ENCODE results near the gene ZNF580. TPM values are rescaled to one million over a fixed set of nuclear protein-coding genes. Genes with fewer than 3 reads are reported as not detected.

ZNF580 gene
- total RNA-seq, 1 donor: 6.5 TPM

- TF ChIP-seq CTCF (IDR thresholded peaks at IDR 0.05; ENCODE audit: extremely low read depth, low read depth, low read length): no peak
Observed at GRCh38 chr19:55624109-55625003, 16.4 kb upstream of the ZNF580 start, which contains the start of gene ZNF784. TSS of gene ZNF784 (minus strand) at chr19:55624566. CDS start at chr19:55624561, 5 bp downstream.

GRCh38 chr19:55625004-55625326 is 15.8 kb upstream of the ZNF580 start:
- peaks cover 4% of the 10 kb centered on the region for H3K4me1 ChIP-seq (ENCODE audit: insufficient read depth, low read length)

More at GRCh38 chr19:55624109-55625003, 16.4 kb upstream of the ZNF580 start, which contains the start of gene ZNF784:
- H3K27ac ChIP-seq (ENCODE audit: low read depth, low read length): peak within 1 kb of the TSS; percentile 78
- no peaks in the 10 kb centered on the region for H3K27me3 ChIP-seq (ENCODE audit: insufficient read depth, low read length)
- no peaks in the 10 kb centered on the region for H3K9me3 ChIP-seq (ENCODE audit: low read depth, low read length)
- DNase-seq (ENCODE audit: insufficient read length, low spot score, missing footprints): peak; percentile 99
- peaks cover 4% of the 10 kb centered on the region for H3K4me1 ChIP-seq (ENCODE audit: insufficient read depth, low read length)
- peak within 1 kb of the TSS; percentile 97 for H3K4me2 ChIP-seq (ENCODE audit: insufficient read depth, low read length)
- H3K79me2 ChIP-seq (ENCODE audit: insufficient read depth, low read length): peaks cover 4% of the 10 kb centered on the region
- peak within 1 kb of the TSS; percentile 85 for H3K4me3 ChIP-seq (ENCODE audit: insufficient read depth, low read length)
- H3K36me3 ChIP-seq (ENCODE audit: insufficient read depth, low read length): peaks cover 4% of the 10 kb centered on the region
- H2AFZ ChIP-seq (ENCODE audit: low read length): peak within 1 kb of the TSS; percentile 98
- peaks cover 7% of the 10 kb centered on the region for H4K20me1 ChIP-seq (ENCODE audit: insufficient read depth, low read length)

DNA sequence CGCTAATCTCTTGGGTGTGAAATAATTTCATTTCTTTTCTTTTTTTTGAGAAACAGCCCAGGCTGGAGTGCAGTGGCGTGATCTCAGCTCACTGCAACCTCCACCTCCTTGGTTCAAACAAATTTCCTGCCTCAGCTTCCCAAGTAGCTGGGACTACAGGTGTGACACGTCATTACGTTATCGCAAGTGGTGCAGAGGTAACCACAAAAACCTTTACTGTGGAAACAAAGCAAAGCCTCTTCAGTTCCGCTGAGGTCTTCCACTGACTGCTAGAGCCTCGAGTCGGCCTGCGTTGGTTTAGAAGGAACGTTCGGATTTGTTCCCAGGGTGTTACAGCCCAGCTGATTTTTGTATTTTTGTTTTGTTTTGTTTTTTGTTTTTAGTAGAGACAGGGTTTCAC is 14.5 kb upstream of the ZNF580 start:
- Histone ChIP-seq H4K20me1 (ENCODE audit: insufficient read depth, low read length) (peaks cover 5% of the 10 kb centered on the region), H3K4me2 (ENCODE audit: insufficient read depth, low read length) (no peak overlapping the region), H3K9me3 (ENCODE audit: low read depth, low read length) (no peaks in the 10 kb centered on the region), H3K79me2 (ENCODE audit: insufficient read depth, low read length) (peaks cover 4% of the 10 kb centered on the region), H3K27ac (ENCODE audit: low read depth, low read length) (no peak overlapping the region), H3K27me3 (ENCODE audit: insufficient read depth, low read length) (no peaks in the 10 kb centered on the region), H3K36me3 (ENCODE audit: insufficient read depth, low read length) (no peaks in the 10 kb centered on the region), H3K4me3 (ENCODE audit: insufficient read depth, low read length) (no peak overlapping the region), H3K4me1 (ENCODE audit: insufficient read depth, low read length) (peaks cover 4% of the 10 kb centered on the region), H2AFZ (ENCODE audit: low read length) (no peak overlapping the region)
- DNase-seq (ENCODE audit: insufficient read length, low spot score, missing footprints): no peak
- TF ChIP-seq CTCF (IDR thresholded peaks at IDR 0.05; ENCODE audit: extremely low read depth, low read depth, low read length): no peak

More at GRCh38 chr19:55625004-55625326, 15.8 kb upstream of the ZNF580 start:
- H3K79me2 ChIP-seq (ENCODE audit: insufficient read depth, low read length): peaks cover 4% of the 10 kb centered on the region
- H3K27ac ChIP-seq (ENCODE audit: low read depth, low read length): peak overlapping the region; percentile 78
- H4K20me1 ChIP-seq (ENCODE audit: insufficient read depth, low read length): peaks cover 7% of the 10 kb centered on the region
- peak overlapping the region; percentile 85 for H3K4me3 ChIP-seq (ENCODE audit: insufficient read depth, low read length)
- no peak for TF ChIP-seq CTCF (IDR thresholded peaks at IDR 0.05; ENCODE audit: extremely low read depth, low read depth, low read length)
- peak overlapping the region; percentile 97 for H3K4me2 ChIP-seq (ENCODE audit: insufficient read depth, low read length)
- peak; percentile 18 for DNase-seq (ENCODE audit: insufficient read length, low spot score, missing footprints)
- peak overlapping the region; percentile 98 for H2AFZ ChIP-seq (ENCODE audit: low read length)
- H3K9me3 ChIP-seq (ENCODE audit: low read depth, low read length): no peaks in the 10 kb centered on the region
- H3K27me3 ChIP-seq (ENCODE audit: insufficient read depth, low read length): no peaks in the 10 kb centered on the region
- H3K36me3 ChIP-seq (ENCODE audit: insufficient read depth, low read length): peaks cover 4% of the 10 kb centered on the region

DNA sequence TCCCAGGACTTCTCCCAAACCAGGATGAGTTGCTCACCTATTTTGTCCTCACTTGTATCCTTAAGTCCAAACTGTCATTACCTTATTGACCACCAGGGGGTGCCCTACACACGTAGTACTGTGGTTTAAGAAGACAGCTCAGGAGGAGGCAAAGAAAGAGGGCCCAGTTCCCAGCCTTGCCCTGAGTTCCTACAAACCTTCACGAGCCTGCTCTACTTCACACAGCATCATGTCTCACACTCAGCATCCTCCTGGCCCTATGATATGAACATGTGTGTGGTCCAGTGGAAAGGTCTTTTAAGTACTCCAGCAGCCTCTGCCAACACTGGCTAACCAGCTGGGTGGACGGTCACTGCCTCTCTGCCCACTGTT is 8.4 kb upstream of the ZNF580 start:
- H3K36me3 ChIP-seq (ENCODE audit: insufficient read depth, low read length): no peaks in the 10 kb centered on the region
- H3K27ac ChIP-seq (ENCODE audit: low read depth, low read length): no peak overlapping the region
- peaks cover 28% of the 10 kb centered on the region for H3K79me2 ChIP-seq (ENCODE audit: insufficient read depth, low read length)
- DNase-seq (ENCODE audit: insufficient read length, low spot score, missing footprints): peak; percentile 93
- H3K27me3 ChIP-seq (ENCODE audit: insufficient read depth, low read length): no peaks in the 10 kb centered on the region
- no peak overlapping the region for H3K4me2 ChIP-seq (ENCODE audit: insufficient read depth, low read length)
- TF ChIP-seq CTCF (IDR thresholded peaks at IDR 0.05; ENCODE audit: extremely low read depth, low read depth, low read length): peak; percentile 86
- H3K4me3 ChIP-seq (ENCODE audit: insufficient read depth, low read length): no peak overlapping the region
- H4K20me1 ChIP-seq (ENCODE audit: insufficient read depth, low read length): peaks cover 7% of the 10 kb centered on the region
- peak overlapping the region; percentile 86 for H2AFZ ChIP-seq (ENCODE audit: low read length)
- H3K4me1 ChIP-seq (ENCODE audit: insufficient read depth, low read length): peaks cover 13% of the 10 kb centered on the region
- H3K9me3 ChIP-seq (ENCODE audit: low read depth, low read length): no peaks in the 10 kb centered on the region
